CD4-positive, alpha-beta T cell (primary cell): ENCODE data around the gene PYM1. TPM values are rescaled to one million over a fixed set of nuclear protein-coding genes. Genes with fewer than 3 reads are reported as not detected.

Experiments used
- ATAC-seq: fragments of 200-7000 bp; cut with Tn5 transposase; one replicate; pipeline ENCODE4 v1.10.0; 2022; ENCODE audit warnings: mild to moderate bottlenecking; ENCODE audit not compliant: poor library complexity
- CTCF ChIA-PET: fragments of 350-600 bp; sonication (Branson Sonifier 250); formaldehyde crosslinking; loops from one replicate; lab custom pipeline; 2021; ENCODE audit warnings: antibody characterized with exemption, inconsistent platforms; lab: Charles Lee
- POLR2A ChIA-PET: fragments of 350-600 bp; sonication (Branson Sonifier 250); formaldehyde crosslinking; loops from one replicate; lab custom pipeline; 2021; ENCODE audit warnings: antibody characterized with exemption, inconsistent platforms; lab: Charles Lee
- DNase-seq, 14 experiments: peaks; one replicate each; pipeline ENCODE4 v3.0.0-alpha.2; 2013 to 2020; ENCODE audit warnings: mixed read lengths in 2 of 14
- H3K27ac ChIP-seq, 2 donors: one replicate each; pipeline versions ENCODE4 v1.5.1 to v1.7.0; 2013; ENCODE audit warnings: low read length in 2 of 2, low read depth in 1 of 2, mild to moderate bottlenecking in 1 of 2
- H3K27me3 ChIP-seq, 2 experiments: 1 replicate in 1 of 2; 2 replicates in 1 of 2; pipeline versions ENCODE4 v1.6.1 to v1.7.0; 2013; ENCODE audit warnings: low read length in 2 of 2, control low read depth in 1 of 2, mild to moderate bottlenecking in 1 of 2, moderate library complexity in 1 of 2; ENCODE audit not compliant: insufficient read depth in 2 of 2, control insufficient read depth in 1 of 2
- H3K36me3 ChIP-seq: one replicate; pipeline ENCODE4 v1.6.1; 2013; ENCODE audit warnings: low read length, control low read depth; ENCODE audit not compliant: insufficient read depth
- H3K4me1 ChIP-seq: one replicate; pipeline ENCODE4 v1.6.1; 2013; ENCODE audit warnings: low read length, control low read depth; ENCODE audit not compliant: insufficient read depth
- H3K4me3 ChIP-seq: one replicate; pipeline ENCODE4 v1.5.1; 2013; ENCODE audit warnings: mild to moderate bottlenecking, low read length, moderate library complexity
- H3K9me3 ChIP-seq, 2 experiments: 1 replicate in 1 of 2; 2 replicates in 1 of 2; pipeline versions ENCODE4 v1.6.1 to v1.7.0; 2013; ENCODE audit warnings: low read length in 2 of 2, mild to moderate bottlenecking in 2 of 2, control low read depth in 1 of 2, moderate library complexity in 1 of 2; ENCODE audit not compliant: control insufficient read depth in 1 of 2, insufficient read depth in 1 of 2
- H3K27ac Mint-ChIP-seq: one replicate; pipeline ENCODE4 v1.8.0; 2020; ENCODE audit warnings: mixed read lengths
- H3K27me3 Mint-ChIP-seq: one replicate; pipeline ENCODE4 v1.8.0; 2021; ENCODE audit warnings: mixed read lengths
- H3K36me3 Mint-ChIP-seq: one replicate; pipeline ENCODE4 v1.8.0; 2021; ENCODE audit warnings: low read depth, mixed read lengths
- H3K4me1 Mint-ChIP-seq: one replicate; pipeline ENCODE4 v1.8.0; 2021; ENCODE audit warnings: low read depth, mixed read lengths
- H3K4me3 Mint-ChIP-seq: one replicate; pipeline ENCODE4 v1.8.0; 2020; ENCODE audit warnings: mild to moderate bottlenecking, mixed read lengths
- H3K9me3 Mint-ChIP-seq: one replicate; pipeline ENCODE4 v1.8.0; 2020; ENCODE audit warnings: mixed read lengths
- CTCF ChIP-seq: fragments of 200-600 bp; IDR thresholded peaks from one replicate; pipeline ENCODE4 v1.8.0; 2022; ENCODE audit warnings: antibody characterized with exemption, mild to moderate bottlenecking
- intact Hi-C, 2 experiments: fragments of 100-400 bp; cut with DNase I in 1 of 2; cut with micrococcal nuclease in 1 of 2; formaldehyde crosslinking; loops; one replicate each; pipeline versions ENCODE4 v1.15.1 to v1.9.0; 2023 to 2025; cut with DNase I, micrococcal nuclease
- total RNA-seq, 174 experiments: library from RNA in 2 of 174; stranded (reverse) in 2 of 174; gene quantifications; one replicate each; pipeline ENCODE4 v1.2.3 and lab custom pipeline; 2021 to 2026

Gene PYM1
- total RNA-seq, 2 experiments from 2014 or later: 13.7 to 16.7 TPM

- TF ChIP-seq CTCF: no peak
- peaks cover 33% of the 10 kb centered on the region for H3K4me1 Mint-ChIP-seq
- Histone ChIP-seq H3K9me3 (no peaks in the 10 kb centered on the region), H3K36me3 (no peaks in the 10 kb centered on the region), H3K27me3 (no peaks in the 10 kb centered on the region), H3K4me1 (peaks cover 23% of the 10 kb centered on the region), H3K4me3 (peak within 1 kb of the TSS; percentile 89), H3K27ac (no peak within 1 kb of the TSS)
- no peaks in the 10 kb centered on the region for H3K27me3 Mint-ChIP-seq
- peak within 1 kb of the TSS; percentile 91 for H3K4me3 Mint-ChIP-seq
- intact Hi-C loops: no loop called here
- ChIA-PET POLR2A (interaction anchor here (0.6 to 0.8 kb wide), 4 partner anchors 16 to 1495 kb away, joined by 3 to 5 read pairs (median 3); partner anchors contain the start of genes ORMDL2 and SARNP), CTCF (no interaction called here)
- ATAC-seq: peak; percentile 98
- H3K27ac Mint-ChIP-seq: peak within 1 kb of the TSS; percentile 79
- no peaks in the 10 kb centered on the region for H3K9me3 Mint-ChIP-seq
- peak; percentile 56 to 95 (median 83) for DNase-seq
- peaks cover 9% of the 10 kb centered on the region for H3K36me3 Mint-ChIP-seq
Measured at GRCh38 chr12:55966408-55967281, 39.0 kb upstream of the PYM1 start, which contains the start of gene CDK2. CDK2 (plus strand) TSS chr12:55966830; CDS start chr12:55967009, 179 bp downstream.

DNA sequence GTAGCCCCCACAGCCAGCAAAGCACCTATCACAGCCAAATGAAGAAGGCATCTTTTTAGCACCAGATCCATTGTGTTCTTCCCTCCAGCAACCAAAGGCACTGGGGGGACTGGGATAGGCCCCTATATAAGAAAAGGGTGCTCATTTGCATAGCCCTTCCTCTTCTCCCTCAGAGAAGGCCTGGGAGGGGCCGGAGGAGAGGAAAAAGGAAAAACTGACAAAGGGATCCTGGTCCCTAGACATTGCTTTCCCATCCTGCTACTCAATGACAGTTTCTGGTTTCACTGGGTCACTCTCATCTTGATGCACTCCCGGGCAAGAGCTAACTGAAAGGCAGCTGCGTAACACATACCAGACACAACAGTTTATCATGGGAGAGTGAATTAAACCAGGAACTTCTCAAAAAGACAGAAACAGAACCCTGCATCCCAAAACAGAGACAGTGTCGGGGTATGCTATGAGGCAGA, 38.3 kb upstream of the PYM1 start, which contains the start of gene PMEL:
Gene PMEL (minus strand): TSS at position 102 of the 467 bp plus-strand sequence. CDS start 31 bp downstream, at position 71.
- Mint-ChIP-seq H3K9me3 (no peaks in the 10 kb centered on the region), H3K27me3 (no peaks in the 10 kb centered on the region), H3K4me3 (peak within 1 kb of the TSS; percentile 91), H3K27ac (peak within 1 kb of the TSS; percentile 79), H3K36me3 (peaks cover 9% of the 10 kb centered on the region), H3K4me1 (peaks cover 33% of the 10 kb centered on the region)
- Histone ChIP-seq H3K4me1 (peaks cover 23% of the 10 kb centered on the region), H3K27me3 (no peaks in the 10 kb centered on the region), H3K9me3 (no peaks in the 10 kb centered on the region), H3K27ac (no peak within 1 kb of the TSS), H3K36me3 (no peaks in the 10 kb centered on the region), H3K4me3 (peak within 1 kb of the TSS; percentile 89)
- ChIA-PET CTCF (no interaction called here), POLR2A (interaction anchor here (1.9 kb wide), 1 partner anchor 8 kb away, joined by 9 read pairs; the partner anchor contains the start of gene RAB5B)
- TF ChIP-seq CTCF: no peak
- intact Hi-C loops: loop anchor here in 1 of 2 experiments (2.0 kb wide), 1 partner anchor 17 kb away; no protein-coding TSS in a partner anchor
- ATAC-seq (peak; percentile 3), DNase-seq (no peak)

GRCh38 chr12:55965240-55965639, 37.5 kb upstream of the PYM1 start:
- peak overlapping the region; percentile 91 for H3K4me3 Mint-ChIP-seq
- ChIA-PET CTCF (no interaction called here), POLR2A (interaction anchor here (0.7 to 1.9 kb wide), 2 partner anchors 9 to 1786 kb away, joined by 3 to 9 read pairs; partner anchors contain the start of gene RAB5B)
- DNase-seq: no peak
- Histone ChIP-seq H3K36me3 (no peaks in the 10 kb centered on the region), H3K27me3 (no peaks in the 10 kb centered on the region), H3K4me1 (peaks cover 23% of the 10 kb centered on the region), H3K4me3 (no peak overlapping the region), H3K27ac (no peak overlapping the region), H3K9me3 (no peaks in the 10 kb centered on the region)
- peaks cover 9% of the 10 kb centered on the region for H3K36me3 Mint-ChIP-seq
- TF ChIP-seq CTCF: no peak
- H3K27me3 Mint-ChIP-seq: no peaks in the 10 kb centered on the region
- peak overlapping the region; percentile 79 for H3K27ac Mint-ChIP-seq
- H3K9me3 Mint-ChIP-seq: no peaks in the 10 kb centered on the region
- peaks cover 33% of the 10 kb centered on the region for H3K4me1 Mint-ChIP-seq
- no peak for ATAC-seq
- intact Hi-C loops: loop anchor here in 1 of 2 experiments (2.0 kb wide), 1 partner anchor 16 kb away; no protein-coding TSS in a partner anchor
